A549 (cell line): ENCODE results near the gene PRMT9.

Experiments used
- CHD4 ChIP-seq: fragments of 200-600 bp; sonication (generic); IDR thresholded peaks from 2 replicates; pipeline ENCODE4 v1.6.1; 2016; ENCODE audit warnings: antibody characterized with exemption, mild to moderate bottlenecking, borderline replicate concordance
- CTCF ChIP-seq: fragments of >200 bp; sonication (Bioruptor Twin); formaldehyde crosslinking; IDR thresholded peaks from 3 replicates; pipeline ENCODE4 v1.5.1; 2016
- REST ChIP-seq: fragments of 200-600 bp; sonication (generic); IDR thresholded peaks from 2 replicates; pipeline ENCODE4 v1.6.1; 2016; ENCODE audit warnings: antibody characterized with exemption, mild to moderate bottlenecking, moderate library complexity
- TF ChIP-seq, protein P1 (sequence below): IDR thresholded peaks from 2 replicates; pipeline ENCODE4 v1.6.1; 2012

- no peak for TF ChIP-seq CHD4
- no peak for TF ChIP-seq REST
- no peak for TF ChIP-seq CTCF
- TF ChIP-seq, protein P1, sequence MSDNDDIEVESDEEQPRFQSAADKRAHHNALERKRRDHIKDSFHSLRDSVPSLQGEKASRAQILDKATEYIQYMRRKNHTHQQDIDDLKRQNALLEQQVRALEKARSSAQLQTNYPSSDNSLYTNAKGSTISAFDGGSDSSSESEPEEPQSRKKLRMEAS, result no peak
These were observed 44.6 kb downstream of the PRMT9 start for GRCh38 chr4:147639388-147639787.
